ENCODE measurements around the gene MZT2B. TPM values are rescaled to one million over a fixed set of nuclear protein-coding genes. Genes with fewer than 3 reads are reported as not detected.
"Not testable (repeated sequence)": the region's sequence is repeated elsewhere in the genome, so short reads cannot be mapped to it uniquely, and the experiment has no call there.

The MZT2B gene
- total RNA-seq, 1 donor from 2014 or later: 190 TPM

- no peak overlapping the region for H3K27ac Mint-ChIP-seq
- H3K27me3 Mint-ChIP-seq: no peaks in the 10 kb centered on the region
- no peak overlapping the region for H3K4me3 Mint-ChIP-seq (ENCODE audit: low read depth)
- H3K4me1 Mint-ChIP-seq (ENCODE audit: low read depth): no peaks in the 10 kb centered on the region
- peaks cover 17% of the 10 kb centered on the region for H3K36me3 Mint-ChIP-seq (ENCODE audit: insufficient read depth)
- DNase-seq (ENCODE audit: low spot score, unreplicated experiment): no peak
- TF ChIP-seq CTCF (IDR thresholded peaks at IDR 0.05; ENCODE audit: unreplicated experiment): no peak
- no peaks in the 10 kb centered on the region for H3K9me3 Mint-ChIP-seq (ENCODE audit: low read depth)
These were observed 19.1 kb upstream of the MZT2B start for GRCh38 chr2:130162968-130163367.

- H3K4me3 Mint-ChIP-seq (ENCODE audit: low read depth): no peak overlapping the region
- peaks cover 19% of the 10 kb centered on the region for H3K36me3 Mint-ChIP-seq (ENCODE audit: insufficient read depth)
- TF ChIP-seq CTCF (IDR thresholded peaks at IDR 0.05; ENCODE audit: unreplicated experiment): no peak
- no peaks in the 10 kb centered on the region for H3K4me1 Mint-ChIP-seq (ENCODE audit: low read depth)
- H3K27ac Mint-ChIP-seq: no peak overlapping the region
- H3K9me3 Mint-ChIP-seq (ENCODE audit: low read depth): no peaks in the 10 kb centered on the region
- no peak for DNase-seq (ENCODE audit: low spot score, unreplicated experiment)
- H3K27me3 Mint-ChIP-seq: no peaks in the 10 kb centered on the region
These were observed 16.6 kb upstream of the MZT2B start for GRCh38 chr2:130165293-130166016.

GRCh38 chr2:130166611-130167010 lies 15.5 kb upstream of the MZT2B start:
- not testable (repeated sequence) for H3K27ac Mint-ChIP-seq; H3K4me1 Mint-ChIP-seq (ENCODE audit: low read depth); DNase-seq (ENCODE audit: low spot score, unreplicated experiment); H3K4me3 Mint-ChIP-seq (ENCODE audit: low read depth); H3K27me3 Mint-ChIP-seq; H3K9me3 Mint-ChIP-seq (ENCODE audit: low read depth)
- peaks cover 21% of the 10 kb centered on the region for H3K36me3 Mint-ChIP-seq (ENCODE audit: insufficient read depth)

GRCh38 chr2:130169163-130169562 lies 12.9 kb upstream of the MZT2B start:
- not testable (repeated sequence) for H3K9me3 Mint-ChIP-seq (ENCODE audit: low read depth); H3K4me3 Mint-ChIP-seq (ENCODE audit: low read depth); H3K27me3 Mint-ChIP-seq; H3K4me1 Mint-ChIP-seq (ENCODE audit: low read depth); H3K27ac Mint-ChIP-seq; DNase-seq (ENCODE audit: low spot score, unreplicated experiment)
- H3K36me3 Mint-ChIP-seq (ENCODE audit: insufficient read depth): peaks cover 23% of the 10 kb centered on the region

- no peaks in the 10 kb centered on the region for H3K4me1 Mint-ChIP-seq (ENCODE audit: low read depth)
- H3K9me3 Mint-ChIP-seq (ENCODE audit: low read depth): no peaks in the 10 kb centered on the region
- no peak overlapping the region for H3K4me3 Mint-ChIP-seq (ENCODE audit: low read depth)
- H3K27ac Mint-ChIP-seq: no peak overlapping the region
- no peak for DNase-seq (ENCODE audit: low spot score, unreplicated experiment)
- peaks cover 20% of the 10 kb centered on the region for H3K36me3 Mint-ChIP-seq (ENCODE audit: insufficient read depth)
- no peak for TF ChIP-seq CTCF (IDR thresholded peaks at IDR 0.05; ENCODE audit: unreplicated experiment)
- no peaks in the 10 kb centered on the region for H3K27me3 Mint-ChIP-seq
These were observed 12.2 kb upstream of the MZT2B start for GRCh38 chr2:130169896-130170295.

GRCh38 chr2:130174866-130175265 lies 7.2 kb upstream of the MZT2B start:
- not testable (repeated sequence) for H3K27me3 Mint-ChIP-seq; DNase-seq (ENCODE audit: low spot score, unreplicated experiment); H3K9me3 Mint-ChIP-seq (ENCODE audit: low read depth)

GRCh38 chr2:130180404-130181324 lies 1.4 kb upstream of the MZT2B start:
- not testable (repeated sequence) for H3K27me3 Mint-ChIP-seq; DNase-seq (ENCODE audit: low spot score, unreplicated experiment); H3K36me3 Mint-ChIP-seq (ENCODE audit: insufficient read depth); H3K9me3 Mint-ChIP-seq (ENCODE audit: low read depth)
- Mint-ChIP-seq H3K27ac (peak overlapping the region; percentile 96), H3K4me3 (ENCODE audit: low read depth) (peak overlapping the region; percentile 94), H3K4me1 (ENCODE audit: low read depth) (peaks cover 16% of the 10 kb centered on the region)

More at GRCh38 chr2:130174866-130175265, 7.2 kb upstream of the MZT2B start:
- H3K4me3 Mint-ChIP-seq (ENCODE audit: low read depth); H3K36me3 Mint-ChIP-seq (ENCODE audit: insufficient read depth); H3K27ac Mint-ChIP-seq; H3K4me1 Mint-ChIP-seq (ENCODE audit: low read depth): not testable (repeated sequence)

All from progenitor cell of endocrine pancreas (in vitro differentiated cells).